ENCODE results near the gene SLC4A3.

The SLC4A3 gene

DNA sequence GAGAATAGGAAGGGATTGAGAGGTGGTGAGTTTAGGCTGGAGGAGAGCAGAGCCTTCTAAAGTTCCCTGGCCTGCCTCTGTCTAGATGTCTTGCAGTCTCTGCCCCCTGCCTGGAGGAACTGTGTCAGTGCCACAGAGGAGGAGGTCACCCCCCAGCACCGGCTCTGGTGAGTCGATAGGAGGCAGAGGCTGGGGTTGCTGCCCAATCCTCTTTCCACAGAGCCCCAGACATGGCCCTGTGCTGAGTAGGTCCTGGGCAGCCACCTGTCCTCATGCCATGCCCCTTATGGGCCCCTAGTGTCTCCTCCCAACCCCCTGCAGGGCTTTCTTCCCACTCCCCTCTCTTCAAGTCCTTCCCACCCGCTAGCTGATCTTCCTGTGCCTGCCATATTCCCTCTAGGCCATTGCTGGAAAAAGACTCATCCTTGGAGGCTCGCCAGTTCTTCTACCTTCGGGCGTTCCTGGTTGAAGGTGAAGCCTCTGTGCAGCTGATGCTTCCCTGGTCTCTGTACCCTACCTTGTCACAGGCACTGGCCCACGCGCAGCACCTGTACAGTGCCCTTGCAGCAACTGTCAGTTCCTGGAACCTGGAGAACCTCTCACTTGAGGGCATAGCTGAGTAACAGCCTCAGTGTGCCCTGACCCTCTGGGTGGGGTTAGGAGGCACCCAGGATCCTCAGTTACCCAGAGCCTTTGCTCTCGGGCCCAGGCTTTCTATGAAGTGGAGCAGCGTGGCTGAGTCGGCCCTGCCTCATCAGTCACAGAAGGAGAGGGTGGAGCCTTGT lies 13.2 kb upstream of the SLC4A3 start:
- no peak for DNase-seq

DNA sequence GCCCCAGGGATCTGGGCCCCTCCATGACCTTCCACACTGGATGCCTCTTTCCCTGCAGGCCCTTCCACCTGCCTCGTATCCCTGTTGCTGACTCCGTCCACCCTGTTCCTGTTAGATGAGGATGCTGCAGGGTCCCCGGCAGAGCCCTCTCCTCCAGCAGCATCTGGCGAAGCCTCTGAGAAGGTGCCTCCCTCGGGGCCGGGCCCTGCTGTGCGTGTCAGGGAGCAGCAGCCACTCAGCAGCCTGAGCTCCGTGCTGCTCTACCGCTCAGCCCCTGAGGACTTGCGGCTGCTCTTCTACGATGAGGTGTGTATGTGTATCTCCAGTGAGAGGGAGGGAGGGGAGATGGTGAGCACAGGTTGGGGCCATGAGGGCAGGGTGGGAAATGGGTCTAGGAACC lies 12.4 kb upstream of the SLC4A3 start:
- DNase-seq = no peak

DNA sequence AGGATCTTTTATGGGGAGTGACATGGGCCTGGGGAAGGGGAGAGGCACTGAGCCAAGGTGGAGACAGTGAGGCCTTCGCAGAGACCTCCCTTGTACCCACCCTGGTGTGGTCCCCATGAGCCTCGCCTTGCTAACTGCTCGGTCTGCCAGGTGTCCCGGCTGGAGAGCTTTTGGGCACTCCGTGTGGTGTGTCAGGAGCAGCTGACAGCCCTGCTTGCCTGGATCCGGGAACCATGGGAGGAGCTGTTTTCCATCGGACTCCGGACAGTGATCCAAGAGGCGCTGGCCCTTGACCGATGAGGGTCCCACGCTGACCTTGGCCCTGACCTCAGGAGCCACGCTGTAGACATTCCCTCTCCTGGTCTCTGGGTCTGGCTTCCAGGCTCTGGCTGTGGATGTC lies 11.5 kb upstream of the SLC4A3 start:
- DNase-seq = no peak

DNA sequence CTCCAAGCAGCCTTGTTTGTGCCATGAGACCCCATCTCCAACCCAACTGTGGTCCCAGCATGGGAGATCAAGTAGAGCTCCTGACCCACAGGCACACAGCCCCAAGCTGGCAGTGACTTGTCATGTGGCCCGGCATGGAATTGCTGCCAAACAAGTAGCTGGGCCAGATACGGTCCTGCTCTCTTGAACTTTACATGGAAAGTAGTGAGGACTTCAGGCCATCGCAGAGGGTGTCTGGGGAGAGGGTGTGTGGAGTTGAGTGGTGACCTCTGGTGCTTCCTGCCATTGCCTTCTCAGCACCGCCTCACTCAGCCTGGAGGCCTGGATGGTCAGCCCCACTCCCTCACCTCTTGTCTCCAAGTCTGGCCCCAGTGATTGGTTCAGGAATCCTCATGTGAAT lies 10.9 kb upstream of the SLC4A3 start:
- DNase-seq = no peak

DNA sequence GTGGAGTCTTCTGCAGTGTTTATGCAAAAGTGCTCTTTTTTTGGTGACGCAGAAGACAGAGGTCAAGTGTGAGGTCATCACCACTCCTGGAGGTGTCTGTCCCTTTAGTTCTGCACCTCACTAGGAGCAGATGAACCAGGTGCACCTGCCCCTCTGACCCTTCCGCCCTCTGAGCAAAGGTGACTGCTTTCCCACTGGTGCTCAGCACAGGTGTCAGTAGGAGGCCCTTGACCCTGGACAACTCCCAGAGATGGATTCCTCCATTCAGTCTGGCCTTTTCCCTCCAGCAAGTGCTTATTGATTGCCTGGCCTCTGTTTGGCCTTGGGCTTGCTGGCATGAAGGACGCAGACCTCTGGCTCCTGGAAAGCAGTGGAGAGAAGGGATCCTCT lies 8.7 kb upstream of the SLC4A3 start:
- no peak for DNase-seq

DNA sequence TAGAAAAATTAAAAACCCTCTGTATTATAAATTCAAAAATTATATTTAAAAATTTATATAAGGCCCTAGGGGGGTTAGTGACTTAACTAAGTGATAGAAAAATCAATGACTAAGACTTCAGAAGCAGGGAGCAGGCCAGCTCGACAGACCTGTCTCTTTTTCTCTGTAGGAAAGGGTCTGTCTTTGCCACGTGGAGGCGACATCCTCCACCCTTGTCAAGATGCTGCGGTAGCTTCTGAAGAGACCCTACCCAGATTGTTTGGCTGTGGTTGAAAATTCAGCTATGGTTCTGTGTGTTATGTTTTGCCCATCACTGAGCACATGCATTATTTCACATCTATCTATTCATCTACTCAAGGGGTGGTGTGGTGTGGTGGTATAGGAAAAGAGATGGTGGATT lies 8.2 kb upstream of the SLC4A3 start:
- no peak for DNase-seq

DNA sequence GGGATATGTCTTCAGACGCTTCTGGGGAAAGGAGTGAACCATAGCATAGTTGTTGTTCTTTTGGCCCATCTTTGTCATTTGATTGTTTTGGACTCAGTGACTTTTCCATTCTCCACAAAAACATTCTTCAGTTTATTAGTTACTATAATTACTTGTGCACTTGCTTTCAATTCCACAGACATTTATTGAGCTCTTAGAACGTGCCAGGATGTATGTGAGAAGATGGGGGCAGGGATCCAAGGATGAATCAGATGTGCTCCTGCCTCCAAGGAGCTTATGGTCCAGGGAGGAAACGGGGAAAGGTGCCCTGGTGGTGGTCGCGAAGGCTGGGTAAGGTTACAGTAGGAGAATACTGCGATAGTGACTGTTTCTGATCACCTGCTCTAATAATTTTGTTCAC lies 6.9 kb upstream of the SLC4A3 start:
- no peak for DNase-seq

DNA sequence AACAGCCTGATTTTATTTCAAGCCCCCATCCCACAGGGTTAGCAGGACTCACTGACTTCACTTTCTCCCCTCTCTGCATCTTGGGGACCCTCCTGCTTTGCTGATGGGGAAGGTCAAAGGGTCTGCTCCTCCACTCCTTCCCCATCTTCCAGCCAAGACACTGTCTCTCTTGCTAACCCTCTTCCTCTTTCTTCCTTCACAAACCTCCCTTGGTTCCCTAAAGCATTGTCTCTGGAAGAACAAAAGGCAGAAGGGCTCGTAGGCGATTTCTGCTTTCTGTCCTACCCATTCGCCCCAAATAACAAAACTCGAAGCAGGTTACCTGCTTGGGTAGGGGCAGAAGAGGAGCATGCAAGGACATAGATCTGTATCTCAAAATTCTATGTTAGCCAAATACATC lies 5.5 kb upstream of the SLC4A3 start:
- no peak for DNase-seq

DNA sequence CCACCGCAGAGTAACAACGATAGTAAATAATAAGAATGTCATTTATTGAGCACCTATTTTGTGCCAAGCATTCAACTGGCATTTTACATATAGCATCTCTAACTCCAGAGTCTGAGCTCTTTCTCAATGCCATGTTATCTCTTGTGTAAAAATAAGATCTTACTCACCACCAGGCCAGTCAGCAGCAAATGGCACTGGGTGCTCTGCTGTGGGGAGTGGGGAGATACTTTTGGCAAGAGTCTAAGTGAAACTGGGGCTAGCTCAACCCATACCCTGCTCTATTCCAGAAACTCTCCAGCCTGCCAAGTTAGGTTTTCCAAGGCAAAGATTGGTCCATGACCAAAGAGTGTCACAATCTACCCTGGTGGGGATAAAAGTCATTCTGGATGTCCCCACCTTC lies 5.0 kb upstream of the SLC4A3 start:
- no peak for DNase-seq

DNA sequence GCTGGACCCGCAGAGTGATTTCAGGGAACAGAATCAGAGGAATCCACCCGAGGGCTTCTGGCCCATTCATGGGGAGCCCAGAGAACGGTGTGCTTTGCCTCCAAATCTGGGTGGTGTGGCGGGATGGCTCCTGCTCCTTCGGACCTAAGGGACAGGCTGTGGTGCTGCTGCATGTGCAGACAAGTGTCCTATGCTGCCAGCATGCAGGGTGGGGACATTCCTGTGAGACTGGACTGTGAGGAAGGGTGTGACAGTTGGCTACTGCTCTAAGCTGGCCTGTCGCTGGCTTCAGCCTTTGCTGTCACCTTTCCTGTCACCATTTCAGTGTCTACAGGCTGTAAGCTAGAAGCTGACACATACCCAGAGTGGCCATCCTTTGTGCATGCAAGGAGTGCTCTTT lies 2.9 kb upstream of the SLC4A3 start:
- no peak for DNase-seq

DNA sequence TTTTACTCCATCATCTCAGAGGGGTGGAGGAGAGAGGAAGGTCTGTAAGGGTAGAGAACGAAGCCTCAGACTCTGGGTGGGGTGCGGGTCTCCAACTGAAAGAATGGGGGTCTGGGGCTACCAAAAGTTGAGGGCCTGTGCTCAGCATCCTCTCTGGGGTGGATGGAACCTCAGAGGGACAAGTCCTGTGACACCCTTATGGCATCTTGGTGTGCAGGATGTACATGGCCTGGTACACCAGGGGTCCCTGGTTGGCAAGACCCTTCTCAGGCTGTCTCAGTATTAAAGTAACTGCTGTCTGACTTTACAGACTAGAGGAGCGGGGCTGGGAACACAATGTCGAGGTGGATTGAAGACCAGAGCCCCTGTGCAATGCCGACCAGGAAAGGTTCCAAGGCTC lies 2.3 kb upstream of the SLC4A3 start:
- DNase-seq = no peak

DNA sequence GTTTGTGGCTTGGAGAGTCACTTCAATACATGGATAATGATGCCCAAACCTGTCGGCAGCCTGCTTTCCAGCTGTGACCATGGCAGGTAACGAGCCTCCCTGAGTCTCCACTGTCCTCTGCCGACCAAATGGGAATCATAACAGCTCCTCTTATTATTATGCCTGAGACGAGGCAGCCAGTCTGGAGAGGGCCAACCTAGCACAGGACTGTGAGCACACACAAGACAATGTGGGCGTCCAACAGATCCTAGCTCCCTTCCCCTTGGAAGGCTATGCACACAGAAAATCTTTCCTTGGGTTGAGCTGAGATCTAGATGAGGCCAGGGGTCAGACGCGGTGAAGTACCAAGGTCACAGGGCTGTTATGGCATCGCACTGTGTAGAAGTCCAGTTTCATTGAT lies 890 bp upstream of the SLC4A3 start:
- DNase-seq = no peak

DNA sequence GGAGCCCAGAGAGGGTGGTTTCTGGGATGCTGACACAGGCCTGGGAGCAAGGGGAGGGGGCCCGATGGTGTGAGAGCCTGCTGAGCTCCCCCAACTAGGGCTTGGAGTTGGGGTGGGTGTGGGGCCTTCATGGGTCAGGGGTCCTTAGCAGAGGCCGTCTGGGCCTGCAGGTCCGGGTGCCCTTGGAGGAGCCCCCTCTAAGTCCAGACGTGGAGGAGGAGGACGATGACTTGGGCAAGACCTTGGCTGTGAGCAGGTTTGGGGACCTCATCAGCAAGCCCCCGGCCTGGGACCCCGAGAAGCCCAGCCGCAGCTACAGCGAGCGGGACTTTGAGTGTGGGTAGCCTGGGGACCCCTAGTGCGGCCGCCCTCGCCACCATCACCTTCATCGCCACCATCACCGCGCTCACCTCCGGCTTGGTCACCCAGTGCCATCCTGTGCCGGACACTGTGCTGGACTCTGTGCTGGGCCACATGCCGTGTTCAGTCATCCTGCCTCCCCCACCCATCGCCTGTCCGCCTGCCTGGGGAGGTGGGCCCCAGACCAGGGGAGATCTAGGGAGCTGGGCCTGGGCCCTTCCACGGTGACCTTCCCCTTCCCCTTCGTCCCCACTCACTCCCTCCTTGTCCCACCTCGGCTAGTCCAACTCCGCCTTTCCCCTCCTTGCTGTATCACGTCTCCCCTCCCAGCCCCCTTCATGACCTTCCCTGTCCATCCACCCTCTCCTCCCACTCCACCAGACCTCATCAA lies 980 bp downstream of the SLC4A3 start:
- no peak for DNase-seq

DNA sequence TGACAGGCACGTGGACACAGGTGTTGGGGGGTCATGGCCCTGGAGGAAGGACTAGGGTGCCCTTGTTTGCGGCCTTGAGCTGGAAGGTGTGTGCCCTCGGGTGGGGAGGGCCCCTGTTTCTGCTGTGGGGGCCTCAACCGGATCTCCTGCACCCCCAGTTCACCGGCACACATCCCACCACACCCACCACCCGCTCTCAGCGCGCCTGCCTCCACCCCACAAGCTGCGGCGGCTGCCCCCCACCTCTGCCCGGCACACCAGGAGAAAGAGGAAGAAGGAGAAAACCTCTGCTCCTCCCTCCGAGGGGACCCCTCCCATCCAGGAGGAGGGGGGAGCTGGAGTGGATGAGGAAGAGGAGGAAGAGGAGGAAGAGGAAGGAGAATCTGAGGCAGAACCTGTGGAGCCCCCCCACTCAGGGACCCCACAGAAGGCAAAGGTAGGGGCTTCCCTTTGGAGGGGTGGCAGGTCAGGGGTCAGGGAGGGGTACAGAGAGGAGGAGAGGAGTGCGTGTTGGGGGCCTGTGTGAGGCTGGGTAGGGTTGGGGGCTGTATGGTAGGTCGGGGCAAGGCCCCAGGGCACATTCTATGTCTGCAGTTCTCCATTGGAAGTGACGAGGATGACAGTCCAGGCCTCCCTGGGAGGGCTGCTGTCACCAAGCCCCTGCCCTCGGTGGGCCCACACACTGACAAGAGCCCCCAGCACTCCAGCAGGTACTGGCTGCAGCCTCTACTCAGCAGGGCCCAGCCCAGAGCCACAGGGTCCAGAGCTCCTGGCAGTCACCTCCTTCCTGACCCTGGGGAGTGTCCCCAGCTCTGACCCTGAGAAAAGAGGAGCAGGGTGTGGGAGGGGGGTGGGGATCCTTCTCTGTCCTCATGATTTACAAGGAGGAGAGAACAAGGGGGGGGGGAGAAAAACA lies 1.8 kb downstream of the SLC4A3 start:
- DNase-seq = no peak

DNA sequence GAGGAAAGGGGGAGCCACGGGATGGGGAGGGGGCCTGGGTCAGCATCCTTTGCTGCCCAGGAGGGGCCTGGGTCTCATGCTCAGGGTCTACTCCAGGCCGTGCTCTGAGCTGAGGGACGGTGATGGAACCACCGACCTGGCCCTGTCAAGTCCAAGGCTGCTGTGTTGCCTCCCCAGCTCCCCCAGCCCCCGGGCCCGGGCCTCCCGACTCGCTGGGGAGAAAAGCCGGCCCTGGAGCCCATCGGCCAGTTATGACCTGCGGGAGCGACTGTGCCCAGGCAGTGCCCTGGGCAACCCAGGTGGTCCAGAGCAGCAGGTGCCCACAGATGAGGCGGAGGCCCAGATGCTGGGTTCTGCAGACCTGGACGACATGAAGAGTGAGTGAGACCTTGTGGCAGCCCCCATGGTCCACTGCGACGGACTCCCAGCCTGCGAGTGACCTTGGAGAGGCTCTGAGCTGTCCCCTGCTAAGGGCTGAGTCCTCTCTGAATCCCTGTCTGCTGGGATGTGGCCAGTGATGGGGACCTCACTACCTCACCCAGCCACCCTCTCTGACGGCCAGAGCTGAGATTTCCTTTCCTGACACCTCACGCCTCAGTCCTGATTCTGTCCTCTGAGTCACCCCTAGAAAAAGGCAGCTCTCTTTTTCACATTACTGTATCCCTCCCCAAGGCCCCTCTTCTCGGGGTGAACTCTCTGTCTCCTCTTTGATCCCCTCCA lies 2.7 kb downstream of the SLC4A3 start:
- no peak for DNase-seq

DNA sequence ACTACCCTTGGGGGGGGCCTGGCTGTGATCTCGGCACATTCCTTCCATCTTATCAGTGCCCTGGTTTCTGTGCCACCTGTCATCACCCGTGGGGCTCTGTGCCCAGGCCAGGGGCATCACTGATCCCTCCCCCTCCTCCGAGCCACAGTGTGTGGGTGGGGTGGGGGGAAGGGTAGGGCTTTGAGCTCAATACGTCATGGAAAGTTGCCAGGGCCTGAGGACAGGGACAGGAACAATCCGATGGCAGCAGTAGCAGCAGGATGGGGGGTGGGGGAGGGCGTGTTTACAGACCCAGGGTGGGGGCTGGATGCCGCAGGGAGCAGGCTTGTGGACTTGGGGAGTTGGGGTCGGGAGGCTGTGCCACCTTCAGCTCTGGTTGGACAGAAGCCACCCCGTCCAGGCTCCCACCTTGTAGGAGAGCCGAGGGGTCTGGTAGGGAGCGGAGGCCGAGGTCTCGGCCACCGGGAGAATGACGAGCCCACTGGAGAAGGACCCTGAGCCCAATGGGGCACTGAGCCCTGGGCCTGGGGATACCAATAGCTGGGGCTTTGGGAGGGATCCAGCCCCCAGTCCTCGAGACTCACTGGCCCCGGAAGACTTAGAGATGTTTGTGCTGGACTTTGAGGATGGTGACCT lies 3.5 kb downstream of the SLC4A3 start:
- no peak for DNase-seq

DNA sequence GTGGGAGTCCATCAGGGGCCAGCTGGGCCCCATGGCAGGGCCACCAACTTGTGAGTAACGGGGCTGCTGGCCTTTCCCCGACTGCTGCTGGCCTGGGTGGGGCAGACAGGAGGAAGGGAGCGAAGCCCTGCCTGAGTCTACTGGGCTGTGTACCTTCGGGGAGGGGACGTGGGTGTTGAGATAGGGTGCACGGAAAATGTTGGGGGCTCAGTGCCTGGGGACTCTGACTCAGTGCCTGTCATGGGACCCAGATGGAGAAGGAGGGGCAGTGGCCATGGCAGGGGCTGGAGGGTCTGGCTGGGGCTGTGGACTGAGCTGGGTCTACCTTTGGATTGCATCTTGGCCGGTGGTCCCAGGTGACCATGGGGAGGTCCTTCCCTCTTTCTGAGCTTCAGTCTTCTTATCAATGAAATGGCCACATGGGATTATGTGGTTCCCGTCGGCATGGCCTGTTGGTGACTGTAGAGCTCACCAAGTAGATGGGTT lies 4.0 kb downstream of the SLC4A3 start:
- no peak for DNase-seq

DNA sequence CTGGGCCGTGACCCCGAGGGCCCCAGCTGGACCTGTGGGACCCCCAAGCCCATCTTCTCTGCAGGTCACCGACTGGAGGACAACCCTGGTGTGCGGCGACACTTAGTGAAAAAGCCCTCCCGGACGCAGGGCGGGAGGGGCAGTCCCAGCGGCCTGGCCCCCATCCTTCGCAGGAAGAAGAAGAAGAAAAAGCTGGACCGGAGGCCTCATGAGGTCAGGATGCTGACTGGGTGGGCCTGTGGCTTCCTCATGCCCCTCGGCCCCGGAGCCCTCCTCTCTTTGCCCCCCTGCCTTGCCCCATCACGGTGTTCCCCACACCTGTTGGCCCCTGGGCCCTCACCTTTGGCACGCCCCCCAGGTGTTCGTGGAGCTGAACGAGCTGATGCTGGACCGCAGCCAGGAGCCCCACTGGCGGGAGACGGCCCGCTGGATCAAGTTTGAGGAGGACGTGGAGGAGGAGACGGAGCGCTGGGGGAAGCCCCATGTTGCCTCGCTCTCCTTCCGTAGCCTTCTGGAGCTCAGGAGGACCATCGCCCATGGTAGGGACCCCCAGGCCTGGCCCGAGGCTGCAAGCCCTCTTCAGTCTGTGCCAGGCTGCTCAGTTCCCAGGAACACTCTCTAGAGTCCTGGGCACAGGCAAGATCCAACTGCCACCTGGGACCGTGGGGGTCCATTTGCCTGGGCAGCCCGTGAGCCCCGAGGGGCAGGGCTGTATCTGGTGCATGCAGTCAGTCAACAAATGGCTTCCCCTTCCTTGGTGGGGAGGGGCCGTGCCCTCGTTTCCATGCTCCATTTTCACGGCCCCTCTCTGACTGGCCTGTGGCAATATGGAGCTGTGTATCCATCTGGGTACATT lies 4.7 kb downstream of the SLC4A3 start:
- DNase-seq = no peak

DNA sequence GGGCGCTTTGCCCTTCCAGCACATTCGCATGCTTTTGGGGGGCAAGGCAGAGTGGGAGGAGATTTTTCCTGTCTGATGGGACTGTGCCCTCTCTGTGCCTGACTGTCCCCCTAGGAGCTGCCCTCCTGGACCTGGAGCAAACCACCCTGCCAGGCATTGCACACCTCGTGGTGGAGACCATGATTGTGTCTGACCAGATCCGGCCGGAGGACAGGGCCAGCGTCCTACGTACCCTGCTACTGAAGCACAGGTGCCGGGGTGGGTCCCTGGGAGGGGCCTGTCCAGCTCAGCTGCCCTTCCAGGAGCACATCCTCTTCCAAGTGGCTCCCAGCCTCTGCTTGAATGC lies 5.3 kb downstream of the SLC4A3 start:
- no peak for DNase-seq

DNA sequence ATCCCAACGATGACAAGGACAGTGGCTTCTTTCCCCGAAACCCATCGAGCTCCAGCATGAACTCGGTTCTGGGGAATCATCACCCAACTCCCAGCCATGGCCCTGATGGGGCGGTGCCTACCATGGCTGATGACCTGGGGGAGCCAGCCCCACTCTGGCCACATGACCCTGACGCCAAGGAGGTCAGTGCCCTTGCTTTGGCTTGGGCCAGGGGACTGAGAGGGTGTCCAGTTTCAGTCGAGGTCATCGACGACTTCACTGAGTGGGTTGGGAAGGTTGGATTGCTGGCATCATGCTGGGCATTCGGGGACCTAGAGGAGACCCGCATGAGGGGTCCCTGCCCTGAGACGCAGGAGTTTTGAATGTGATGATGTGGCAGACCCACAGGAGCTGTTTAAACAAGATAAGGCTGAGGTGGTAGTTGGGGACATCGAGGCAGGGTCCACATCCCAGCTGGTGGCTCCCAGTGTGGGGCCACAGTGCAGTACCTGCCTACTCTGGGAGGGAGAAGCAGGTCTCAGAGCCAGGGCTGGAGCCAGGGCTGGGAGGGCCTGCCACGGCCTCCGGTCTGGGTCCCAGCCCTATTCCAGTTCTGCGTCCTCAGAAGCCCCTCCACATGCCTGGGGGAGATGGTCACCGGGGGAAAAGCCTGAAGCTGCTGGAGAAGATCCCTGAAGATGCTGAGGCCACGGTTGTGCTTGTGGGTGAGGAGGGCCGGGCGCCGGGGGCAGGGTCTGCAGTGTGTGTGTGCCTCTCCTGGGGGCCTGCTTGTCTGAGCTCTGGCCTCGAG lies 6.0 kb downstream of the SLC4A3 start:
- no peak for DNase-seq

All from CD4-positive, alpha-beta T cell treated with Interleukin-4 for 4 hours (primary cell).